ENCODE measurements around the gene ADAMTS18. TPM values are rescaled to one million over a fixed set of nuclear protein-coding genes. Genes with fewer than 3 reads are reported as not detected.

The ADAMTS18 gene
- total and polyA plus RNA-seq, 8 donors, result 0.18 to 4.6 (median 3.6) TPM; not detected in 1

- DNase-seq (no peak), ATAC-seq (no peak)
- TF ChIP-seq, protein P1, sequence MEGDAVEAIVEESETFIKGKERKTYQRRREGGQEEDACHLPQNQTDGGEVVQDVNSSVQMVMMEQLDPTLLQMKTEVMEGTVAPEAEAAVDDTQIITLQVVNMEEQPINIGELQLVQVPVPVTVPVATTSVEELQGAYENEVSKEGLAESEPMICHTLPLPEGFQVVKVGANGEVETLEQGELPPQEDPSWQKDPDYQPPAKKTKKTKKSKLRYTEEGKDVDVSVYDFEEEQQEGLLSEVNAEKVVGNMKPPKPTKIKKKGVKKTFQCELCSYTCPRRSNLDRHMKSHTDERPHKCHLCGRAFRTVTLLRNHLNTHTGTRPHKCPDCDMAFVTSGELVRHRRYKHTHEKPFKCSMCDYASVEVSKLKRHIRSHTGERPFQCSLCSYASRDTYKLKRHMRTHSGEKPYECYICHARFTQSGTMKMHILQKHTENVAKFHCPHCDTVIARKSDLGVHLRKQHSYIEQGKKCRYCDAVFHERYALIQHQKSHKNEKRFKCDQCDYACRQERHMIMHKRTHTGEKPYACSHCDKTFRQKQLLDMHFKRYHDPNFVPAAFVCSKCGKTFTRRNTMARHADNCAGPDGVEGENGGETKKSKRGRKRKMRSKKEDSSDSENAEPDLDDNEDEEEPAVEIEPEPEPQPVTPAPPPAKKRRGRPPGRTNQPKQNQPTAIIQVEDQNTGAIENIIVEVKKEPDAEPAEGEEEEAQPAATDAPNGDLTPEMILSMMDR (IDR thresholded peaks at IDR 0.05), result no peak
- Histone ChIP-seq H3K27ac (no peak overlapping the region), H3K4me1 (no peaks in the 10 kb centered on the region), H3K9me3 (no peaks in the 10 kb centered on the region), H3K36me3 (no peaks in the 10 kb centered on the region), H3K27me3 (no peaks in the 10 kb centered on the region), H3K4me3 (no peak overlapping the region)
- intact Hi-C loops (cut with DNase I), result no loop called here
Measured at GRCh38 chr16:77302249-77302648, 132.6 kb downstream of the ADAMTS18 start.

GRCh38 chr16:77300256-77300655, 134.6 kb downstream of the ADAMTS18 start:
- Histone ChIP-seq H3K9me3 (no peaks in the 10 kb centered on the region), H3K27ac (no peak overlapping the region), H3K4me3 (no peak overlapping the region), H3K27me3 (no peaks in the 10 kb centered on the region), H3K4me1 (no peaks in the 10 kb centered on the region), H3K36me3 (no peaks in the 10 kb centered on the region)
- TF ChIP-seq, protein P1 (IDR thresholded peaks at IDR 0.05), result no peak
- DNase-seq (no peak), ATAC-seq (no peak)
- intact Hi-C loops (cut with DNase I), result no loop called here

DNA sequence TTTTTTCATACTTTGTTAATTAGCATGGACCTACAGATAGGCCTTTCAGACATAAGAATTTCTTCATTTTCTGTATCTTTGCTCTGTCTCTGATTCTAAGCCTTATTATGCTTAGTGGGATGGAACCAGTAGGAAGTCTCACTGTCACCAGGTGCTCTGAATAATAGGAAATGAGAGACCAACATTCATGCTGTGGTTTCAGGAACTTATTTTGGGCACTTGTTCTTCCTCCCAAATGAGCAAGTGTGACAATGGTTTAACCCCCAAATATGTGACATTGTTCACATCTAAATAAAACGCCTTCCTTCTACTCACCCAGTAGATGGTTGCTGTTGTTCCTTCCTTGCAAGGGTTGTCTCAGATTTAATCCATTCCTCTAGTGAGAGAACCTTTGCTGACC, 135.4 kb downstream of the ADAMTS18 start:
- ATAC-seq, result no peak
- intact Hi-C loops (cut with DNase I), result no loop called here
- TF ChIP-seq, protein P1 (IDR thresholded peaks at IDR 0.05), result no peak

GRCh38 chr16:77298418-77299360, 136.1 kb downstream of the ADAMTS18 start:
- DNase-seq (no peak), ATAC-seq (peak; percentile 82)
- TF ChIP-seq, protein P1 (IDR thresholded peaks at IDR 0.05), result no peak
- no peaks in the 10 kb centered on the region for H3K27me3 ChIP-seq
- no peaks in the 10 kb centered on the region for H3K4me1 ChIP-seq
- no peak overlapping the region for H3K4me3 ChIP-seq
- H3K27ac ChIP-seq, result no peak overlapping the region
- intact Hi-C loops (cut with DNase I), result no loop called here
- H3K36me3 ChIP-seq, result no peaks in the 10 kb centered on the region
- no peaks in the 10 kb centered on the region for H3K9me3 ChIP-seq

More for the DNA sequence above, 135.4 kb downstream of the ADAMTS18 start:
- no peak overlapping the region for H3K27ac ChIP-seq
- H3K4me1 ChIP-seq, result no peaks in the 10 kb centered on the region
- DNase-seq, result no peak
- no peak overlapping the region for H3K4me3 ChIP-seq
- H3K9me3 ChIP-seq, result no peaks in the 10 kb centered on the region
- no peaks in the 10 kb centered on the region for H3K27me3 ChIP-seq
- H3K36me3 ChIP-seq, result no peaks in the 10 kb centered on the region

- no peaks in the 10 kb centered on the region for H3K9me3 ChIP-seq
- no peaks in the 10 kb centered on the region for H3K4me1 ChIP-seq
- H3K27ac ChIP-seq, result no peak overlapping the region
- no peak overlapping the region for H3K4me3 ChIP-seq
- no peaks in the 10 kb centered on the region for H3K36me3 ChIP-seq
- TF ChIP-seq, protein P1 (IDR thresholded peaks at IDR 0.05), result no peak
- ATAC-seq, result no peak
- H3K27me3 ChIP-seq, result no peaks in the 10 kb centered on the region
- intact Hi-C loops (cut with DNase I), result no loop called here
- no peak for DNase-seq
Measured at GRCh38 chr16:77297996-77298395, 136.8 kb downstream of the ADAMTS18 start.

All from left lung (tissue), 10 donors.